ENCODE measurements around the gene TNRC6B. TPM values are rescaled to one million over a fixed set of nuclear protein-coding genes. Genes with fewer than 3 reads are reported as not detected.

Gene TNRC6B
- total RNA-seq, 4 donors from 2014 or later = 41.8 to 109 (median 48.2) TPM

DNA sequence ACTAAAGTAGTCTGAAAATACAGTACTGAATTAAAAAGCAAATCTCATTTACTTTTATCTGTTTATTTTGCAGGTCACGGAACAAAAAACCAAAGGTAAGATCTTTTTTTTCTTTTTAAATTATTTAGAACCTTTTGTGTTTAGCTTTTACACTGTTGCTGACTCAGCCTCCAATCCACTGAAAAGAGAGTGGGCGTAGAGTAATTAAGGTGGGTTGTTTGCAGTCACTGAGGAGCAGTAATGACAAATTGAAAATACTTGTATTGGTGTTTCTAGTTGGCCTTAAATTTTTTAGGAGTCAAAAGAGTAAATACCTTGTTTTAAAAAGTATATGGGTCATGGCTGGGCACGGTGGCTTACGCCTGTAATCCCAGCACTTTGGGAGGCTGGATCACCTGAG lies 73.4 kb downstream of the TNRC6B start:
- intact Hi-C loops (cut with DNase I; ENCODE audit: low total_unique reads) = no loop called here
- no peak for DNase-seq (ENCODE audit: low spot score in 2 of 2)
- no peak overlapping the region for H3K4me3 ChIP-seq (ENCODE audit: low read depth, poor library complexity, severe bottlenecking)
- TF ChIP-seq, protein P1, sequence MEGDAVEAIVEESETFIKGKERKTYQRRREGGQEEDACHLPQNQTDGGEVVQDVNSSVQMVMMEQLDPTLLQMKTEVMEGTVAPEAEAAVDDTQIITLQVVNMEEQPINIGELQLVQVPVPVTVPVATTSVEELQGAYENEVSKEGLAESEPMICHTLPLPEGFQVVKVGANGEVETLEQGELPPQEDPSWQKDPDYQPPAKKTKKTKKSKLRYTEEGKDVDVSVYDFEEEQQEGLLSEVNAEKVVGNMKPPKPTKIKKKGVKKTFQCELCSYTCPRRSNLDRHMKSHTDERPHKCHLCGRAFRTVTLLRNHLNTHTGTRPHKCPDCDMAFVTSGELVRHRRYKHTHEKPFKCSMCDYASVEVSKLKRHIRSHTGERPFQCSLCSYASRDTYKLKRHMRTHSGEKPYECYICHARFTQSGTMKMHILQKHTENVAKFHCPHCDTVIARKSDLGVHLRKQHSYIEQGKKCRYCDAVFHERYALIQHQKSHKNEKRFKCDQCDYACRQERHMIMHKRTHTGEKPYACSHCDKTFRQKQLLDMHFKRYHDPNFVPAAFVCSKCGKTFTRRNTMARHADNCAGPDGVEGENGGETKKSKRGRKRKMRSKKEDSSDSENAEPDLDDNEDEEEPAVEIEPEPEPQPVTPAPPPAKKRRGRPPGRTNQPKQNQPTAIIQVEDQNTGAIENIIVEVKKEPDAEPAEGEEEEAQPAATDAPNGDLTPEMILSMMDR (IDR thresholded peaks at IDR 0.05) = no peak
- TF ChIP-seq POLR2A (IDR thresholded peaks at IDR 0.05) = no peak
- 93 to 97% methylated on average over 4 of the region's 4 CpGs for WGBS, 2 donors

DNA sequence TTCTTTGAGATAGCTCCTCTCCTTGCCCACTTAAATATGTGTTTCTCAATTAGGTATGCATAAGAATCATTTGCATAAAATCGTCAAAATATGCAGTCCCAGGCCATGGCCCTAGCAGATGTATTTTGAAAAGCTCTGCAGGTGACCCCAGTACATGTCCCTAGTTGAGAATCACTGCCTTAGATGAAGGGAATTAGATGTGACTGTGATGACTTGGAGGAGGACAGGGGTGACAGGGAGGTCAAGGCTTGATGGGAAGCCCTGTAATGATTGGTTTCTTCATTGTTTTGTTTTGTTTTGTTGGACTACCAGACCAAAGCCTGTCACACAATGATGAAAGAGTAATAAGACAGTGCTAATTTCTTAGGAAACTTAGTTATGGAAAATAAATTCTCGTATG lies 74.4 kb downstream of the TNRC6B start:
- DNase-seq (ENCODE audit: low spot score in 2 of 2) = no peak
- TF ChIP-seq POLR2A (IDR thresholded peaks at IDR 0.05) = no peak
- TF ChIP-seq, protein P1 (IDR thresholded peaks at IDR 0.05) = no peak
- intact Hi-C loops (cut with DNase I; ENCODE audit: low total_unique reads) = no loop called here
- 82 to 85% methylated on average over 2 of the region's 2 CpGs for whole genome bisulfite sequencing, 2 donors
- H3K4me3 ChIP-seq (ENCODE audit: low read depth, poor library complexity, severe bottlenecking) = no peak overlapping the region

DNA sequence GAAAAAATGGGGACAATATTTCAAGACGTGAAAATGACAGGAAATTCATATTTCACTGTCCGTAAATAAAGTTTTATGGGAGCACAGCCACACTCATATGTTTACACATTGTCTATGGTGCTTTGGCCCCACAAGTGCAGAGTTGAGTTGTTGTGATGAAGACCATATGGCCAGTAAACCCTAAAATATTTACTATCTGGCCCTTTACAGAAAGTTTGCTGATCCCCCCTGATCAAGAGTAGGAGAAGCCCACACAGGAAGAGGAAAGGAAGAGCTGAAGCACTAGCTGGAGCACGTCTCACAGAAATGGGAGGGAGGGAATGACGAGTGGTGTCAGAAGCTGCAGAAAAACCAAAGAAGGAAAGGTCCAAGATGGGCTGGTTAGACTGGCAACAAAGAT lies 78.8 kb downstream of the TNRC6B start:
- TF ChIP-seq POLR2A (IDR thresholded peaks at IDR 0.05) = no peak
- TF ChIP-seq, protein P1 (IDR thresholded peaks at IDR 0.05) = no peak
- WGBS, 2 donors = 70 to 76% methylated on average over 4 of the region's 4 CpGs
- H3K4me3 ChIP-seq (ENCODE audit: low read depth, poor library complexity, severe bottlenecking) = no peak overlapping the region
- no peak for DNase-seq (ENCODE audit: low spot score in 2 of 2)
- intact Hi-C loops (cut with DNase I; ENCODE audit: low total_unique reads) = no loop called here

DNA sequence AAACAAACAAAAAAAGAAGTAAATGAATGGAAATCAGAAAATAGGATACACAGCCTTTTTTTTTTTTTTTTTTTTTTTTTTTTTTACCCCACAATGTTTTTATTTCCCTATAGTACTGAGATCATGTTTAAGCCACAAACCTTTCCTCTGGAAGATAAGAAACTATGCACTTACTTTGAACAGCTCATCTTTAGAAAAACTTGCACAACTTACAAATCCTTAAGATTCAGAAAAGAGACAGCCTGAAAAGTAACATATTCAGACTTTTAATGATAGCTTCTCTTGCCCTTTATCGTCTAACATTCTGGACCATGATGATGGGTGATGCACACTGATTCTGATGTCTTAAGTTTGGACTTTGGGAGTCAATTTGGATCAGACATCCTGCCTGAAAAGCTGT lies 80.3 kb downstream of the TNRC6B start:
- DNase-seq (ENCODE audit: low spot score in 2 of 2) = no peak
- WGBS, 2 donors = 82 to 91% methylated on average over 1 of the region's 1 CpG
- intact Hi-C loops (cut with DNase I; ENCODE audit: low total_unique reads) = no loop called here
- TF ChIP-seq POLR2A (IDR thresholded peaks at IDR 0.05) = no peak
- TF ChIP-seq, protein P1 (IDR thresholded peaks at IDR 0.05) = no peak
- no peak overlapping the region for H3K4me3 ChIP-seq (ENCODE audit: low read depth, poor library complexity, severe bottlenecking)

DNA sequence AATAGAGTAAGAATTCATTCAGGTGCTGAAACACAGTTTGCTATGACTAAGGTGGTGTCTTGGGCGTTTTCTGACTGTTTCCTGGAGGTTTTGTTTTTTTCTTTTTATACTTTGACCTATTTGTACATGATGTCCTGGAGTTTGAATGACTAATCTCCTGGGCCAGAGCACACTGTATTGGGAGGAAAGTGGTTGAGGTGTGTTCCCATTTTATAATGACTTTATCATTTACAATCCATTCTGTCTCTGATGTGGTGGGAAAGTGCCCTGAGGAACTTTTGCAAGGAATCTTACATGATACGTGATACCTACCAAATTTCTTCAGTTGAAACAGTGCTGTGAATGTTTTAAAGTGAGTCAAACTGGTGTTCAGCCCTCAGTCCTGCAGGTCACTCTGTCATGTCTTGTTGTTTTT lies 80.8 kb downstream of the TNRC6B start:
- DNase-seq (ENCODE audit: low spot score in 2 of 2) = no peak
- no peak for TF ChIP-seq POLR2A (IDR thresholded peaks at IDR 0.05)
- H3K4me3 ChIP-seq (ENCODE audit: low read depth, poor library complexity, severe bottlenecking) = no peak overlapping the region
- 37 to 49% methylated on average over 2 of the region's 2 CpGs for WGBS, 2 donors
- intact Hi-C loops (cut with DNase I; ENCODE audit: low total_unique reads) = no loop called here

DNA sequence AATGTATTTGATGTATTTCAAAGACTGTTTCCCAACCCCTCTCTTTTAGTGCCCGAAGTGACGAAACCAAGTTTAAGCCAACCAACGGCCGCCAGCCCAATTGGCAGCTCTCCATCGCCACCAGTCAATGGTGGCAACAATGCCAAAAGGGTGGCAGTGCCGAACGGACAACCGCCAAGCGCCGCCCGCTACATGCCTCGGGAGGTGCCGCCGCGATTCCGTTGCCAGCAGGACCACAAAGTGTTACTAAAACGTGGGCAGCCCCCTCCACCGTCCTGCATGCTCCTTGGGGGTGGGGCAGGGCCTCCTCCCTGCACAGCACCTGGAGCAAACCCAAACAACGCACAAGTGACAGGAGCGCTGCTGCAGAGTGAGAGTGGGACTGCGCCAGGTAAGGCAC lies 84.1 kb downstream of the TNRC6B start:
- WGBS, 2 donors = 82 to 94% methylated on average over 21 of the region's 21 CpGs
- TF ChIP-seq, protein P1 (IDR thresholded peaks at IDR 0.05) = no peak
- no peak for TF ChIP-seq POLR2A (IDR thresholded peaks at IDR 0.05)

More for the DNA sequence above, 84.1 kb downstream of the TNRC6B start:
- H3K4me3 ChIP-seq (ENCODE audit: low read depth, poor library complexity, severe bottlenecking) = no peak overlapping the region
- DNase-seq (ENCODE audit: low spot score in 2 of 2) = no peak
- intact Hi-C loops (cut with DNase I; ENCODE audit: low total_unique reads) = no loop called here

Data from lower leg skin (tissue), 4 donors.